ENCODE results near the gene CC2D1B. TPM values are rescaled to one million over a fixed set of nuclear protein-coding genes. Genes with fewer than 3 reads are reported as not detected.

Gene CC2D1B
- total and polyA plus RNA-seq, 2 of the 4 experiments (the other 2 are of a cell fraction) = 16.9 to 17.2 TPM

DNA sequence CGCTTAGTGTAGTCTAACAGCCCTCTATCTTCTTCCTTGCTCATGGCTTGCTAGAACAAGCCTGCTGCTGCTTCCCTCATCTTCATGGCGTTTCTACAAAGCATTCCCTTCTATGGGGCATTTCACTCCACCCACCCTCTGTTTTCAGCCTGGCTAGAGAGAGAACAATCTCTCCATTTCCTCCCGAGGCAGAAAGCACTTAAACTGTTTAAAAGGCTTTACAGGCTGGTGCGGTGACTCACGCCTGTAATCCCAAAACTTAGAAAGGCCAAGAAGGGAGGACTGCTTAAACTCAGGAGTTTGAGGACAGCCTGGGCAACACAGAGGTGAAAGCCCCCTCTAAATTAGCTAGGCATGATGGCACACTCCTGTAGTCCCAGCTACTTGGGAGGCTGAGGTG, 20.5 kb upstream of the CC2D1B start:
- Histone ChIP-seq H3K36me3 (ENCODE audit: control insufficient read depth, insufficient read depth, low read length) (peaks cover 14% of the 10 kb centered on the region), H2BK20ac (ENCODE audit: low read depth, low read length) (no peak overlapping the region), H3K27ac (ENCODE audit: insufficient read depth, low read length) (no peak overlapping the region), H4K91ac (ENCODE audit: insufficient read depth, low read depth, low read length) (no peak overlapping the region), H2AK5ac (ENCODE audit: low read depth, low read length) (no peak overlapping the region), H2AFZ (replicated peaks; ENCODE audit: low read length, poor library complexity) (no peak overlapping the region), H3K56ac (ENCODE audit: extremely low read depth, insufficient read depth, low read length) (no peak overlapping the region), H2BK120ac (ENCODE audit: low read depth, low read length) (no peak overlapping the region), H3K9me3 (ENCODE audit: control insufficient read depth, insufficient read depth, low read length) (no peaks in the 10 kb centered on the region), H2AK9ac (replicated peaks; ENCODE audit: low read depth, low read length, poor library complexity) (no peak overlapping the region), H4K5ac (ENCODE audit: low read depth, low read length) (no peak overlapping the region), H3K79me1 (ENCODE audit: low read depth in 1 of 2, low read length in 2 of 2) (no peaks in the 10 kb centered on the region), H2BK5ac (ENCODE audit: low read depth, low read length, poor library complexity, severe bottlenecking) (no peak overlapping the region), H3K4me1 (ENCODE audit: control insufficient read depth, insufficient read depth, low read length) (no peaks in the 10 kb centered on the region), H3K23ac (ENCODE audit: low read depth, low read length) (no peak overlapping the region), H3K9me1 (ENCODE audit: insufficient read depth, low read length) (peaks cover 4% of the 10 kb centered on the region; the same call in 1 of the 2 replicates), H2BK15ac (ENCODE audit: low read depth, low read length) (no peak overlapping the region), H3K4me2 (ENCODE audit: low read depth, low read length) (no peak overlapping the region), H3K14ac (replicated peaks; ENCODE audit: low read depth, low read length) (no peak overlapping the region), H4K8ac (ENCODE audit: low read depth in 2 of 2, low read length in 2 of 2) (no peak overlapping the region), H3K4ac (ENCODE audit: low read depth, low read length) (no peak overlapping the region), H3K18ac (ENCODE audit: low read depth, low read length) (no peak overlapping the region), H3K9ac (ENCODE audit: low read depth, low read length) (no peak overlapping the region), H4K20me1 (ENCODE audit: insufficient read depth, low read length) (no peaks in the 10 kb centered on the region), H3K4me3 (ENCODE audit: insufficient read depth, low read depth, low read length) (no peak overlapping the region), H3K27me3 (ENCODE audit: control insufficient read depth, insufficient read depth, low read length) (no peaks in the 10 kb centered on the region)
- dilution Hi-C loops (cut with HindIII; ENCODE audit: low sequenced_read_pairs, unreplicated experiment) = no loop called here
- BruUV-seq (replicated peaks) = no TSS peak
- ChIA-PET POLR2A (ENCODE audit: unreplicated experiment) (no interaction called here), CTCF (no interaction called here)
- TF ChIP-seq, protein P1, sequence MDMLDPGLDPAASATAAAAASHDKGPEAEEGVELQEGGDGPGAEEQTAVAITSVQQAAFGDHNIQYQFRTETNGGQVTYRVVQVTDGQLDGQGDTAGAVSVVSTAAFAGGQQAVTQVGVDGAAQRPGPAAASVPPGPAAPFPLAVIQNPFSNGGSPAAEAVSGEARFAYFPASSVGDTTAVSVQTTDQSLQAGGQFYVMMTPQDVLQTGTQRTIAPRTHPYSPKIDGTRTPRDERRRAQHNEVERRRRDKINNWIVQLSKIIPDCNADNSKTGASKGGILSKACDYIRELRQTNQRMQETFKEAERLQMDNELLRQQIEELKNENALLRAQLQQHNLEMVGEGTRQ (IDR thresholded peaks at IDR 0.05; ENCODE audit: low read depth, low read length) = no peak
- ATAC-seq (ENCODE audit: low read depth) (no peak), DNase-seq (no peak)
- in situ Hi-C loops (cut with MboI; ENCODE audit: low sequenced_read_pairs) = no loop called here
- WGBS, 2 experiments (ENCODE audit: extremely low coverage in 2 of 2, insufficient read length in 1 of 2) = 100% methylated on average over 3 of the region's 5 CpGs; no CpG with 5 or more reads in 1 of the 2 experiments
- intact Hi-C loops (cut with micrococcal nuclease) = no loop called here

All from IMR-90 (cell line).